Measurements from ENCODE around the gene ZWILCH. TPM values are rescaled to one million over a fixed set of nuclear protein-coding genes. Genes with fewer than 3 reads are reported as not detected.
A peak's percentile ranks its signal among the peaks of the same experiment; 100 is the strongest.

The ZWILCH gene
- total and polyA plus RNA-seq, 2 experiments from 2014 or later, result 51.0 to 64.1 TPM

- no peaks in the 10 kb centered on the region for H3K9me3 Mint-ChIP-seq
- H3K4me3 ChIP-seq, result no peak overlapping the region
- no peak overlapping the region for H3K4me2 ChIP-seq
Measured at GRCh38 chr15:66489179-66489791, 15.8 kb upstream of the ZWILCH start.

More at GRCh38 chr15:66489179-66489791, 15.8 kb upstream of the ZWILCH start:
- Mint-ChIP-seq H3K36me3 (ENCODE audit: low read depth) (peaks cover 68% of the 10 kb centered on the region), H3K27ac (peak overlapping the region; percentile 32; the same call in 1 of the 2 replicates), H3K4me1 (peaks cover 3% of the 10 kb centered on the region), H3K4me3 (no peak overlapping the region), H3K27me3 (ENCODE audit: insufficient read depth, low read depth, poor library complexity) (peaks cover 5% of the 10 kb centered on the region)
- 0 out of 2 replicates have a peak, but pooled peaks cover 12% of the 10 kb centered on the region for H3F3A ChIP-seq (replicated peaks; ENCODE audit: low read depth)
- DNase-seq (ENCODE audit: low spot score) (no peak), ATAC-seq (no peak)
- H3K9me2 ChIP-seq (ENCODE audit: insufficient read depth), result no peaks in the 10 kb centered on the region
- H3K4me1 ChIP-seq (ENCODE audit: insufficient read depth), result no peaks in the 10 kb centered on the region
- no peaks in the 10 kb centered on the region for H3K27me3 ChIP-seq (ENCODE audit: insufficient read depth)
- TF ChIP-seq, protein P1, sequence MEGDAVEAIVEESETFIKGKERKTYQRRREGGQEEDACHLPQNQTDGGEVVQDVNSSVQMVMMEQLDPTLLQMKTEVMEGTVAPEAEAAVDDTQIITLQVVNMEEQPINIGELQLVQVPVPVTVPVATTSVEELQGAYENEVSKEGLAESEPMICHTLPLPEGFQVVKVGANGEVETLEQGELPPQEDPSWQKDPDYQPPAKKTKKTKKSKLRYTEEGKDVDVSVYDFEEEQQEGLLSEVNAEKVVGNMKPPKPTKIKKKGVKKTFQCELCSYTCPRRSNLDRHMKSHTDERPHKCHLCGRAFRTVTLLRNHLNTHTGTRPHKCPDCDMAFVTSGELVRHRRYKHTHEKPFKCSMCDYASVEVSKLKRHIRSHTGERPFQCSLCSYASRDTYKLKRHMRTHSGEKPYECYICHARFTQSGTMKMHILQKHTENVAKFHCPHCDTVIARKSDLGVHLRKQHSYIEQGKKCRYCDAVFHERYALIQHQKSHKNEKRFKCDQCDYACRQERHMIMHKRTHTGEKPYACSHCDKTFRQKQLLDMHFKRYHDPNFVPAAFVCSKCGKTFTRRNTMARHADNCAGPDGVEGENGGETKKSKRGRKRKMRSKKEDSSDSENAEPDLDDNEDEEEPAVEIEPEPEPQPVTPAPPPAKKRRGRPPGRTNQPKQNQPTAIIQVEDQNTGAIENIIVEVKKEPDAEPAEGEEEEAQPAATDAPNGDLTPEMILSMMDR (conservative IDR thresholded peaks at IDR 0.05; ENCODE audit: low read depth in 2 of 2), result no peak
- TF ChIP-seq CREB1 (CRISPR knock-in tag; IDR thresholded peaks at IDR 0.05; ENCODE audit: low read depth) (no peak), POLR2AphosphoS5 (IDR thresholded peaks at IDR 0.05; ENCODE audit: low read depth) (no peak), ZNF114 (CRISPR knock-in tag; IDR thresholded peaks at IDR 0.05) (no peak), EZH2 (IDR thresholded peaks at IDR 0.05; ENCODE audit: low read depth, unreplicated experiment) (no peak), STAT1 (IDR thresholded peaks at IDR 0.05; ENCODE audit: unreplicated experiment) (no peak), NANOG (IDR thresholded peaks at IDR 0.05; ENCODE audit: borderline replicate concordance) (no peak), REST (IDR thresholded peaks at IDR 0.05; ENCODE audit: unreplicated experiment) (no peak), JUNB (IDR thresholded peaks at IDR 0.05; ENCODE audit: unreplicated experiment) (no peak), EZH2phosphoT487 (IDR thresholded peaks at IDR 0.05; ENCODE audit: unreplicated experiment) (no peak), ZNF462 (CRISPR knock-in tag; IDR thresholded peaks at IDR 0.05) (no peak)
- peaks cover 3% of the 10 kb centered on the region; the same call in 1 of the 2 replicates for H3K79me2 ChIP-seq (replicated peaks; ENCODE audit: insufficient read depth)
- H3K27ac ChIP-seq (ENCODE audit: low read depth), result no peak overlapping the region
- H3K36me3 ChIP-seq (ENCODE audit: insufficient read depth), result peaks cover 17% of the 10 kb centered on the region
- no peak overlapping the region for H2AFZ ChIP-seq
- H4K20me1 ChIP-seq (replicated peaks; ENCODE audit: insufficient read depth), result peaks cover 8% of the 10 kb centered on the region

Measured in GM23338 (cell line).